ENCODE data around the gene PSMG3.
"Not testable (repeated sequence)": the region's sequence is repeated elsewhere in the genome, so short reads cannot be mapped to it uniquely, and the experiment has no call there.

The PSMG3 gene

GRCh38 chr7:1531263-1531978 lies 38.4 kb downstream of the PSMG3 start:
- DNase-seq, result peak; percentile 47

- DNase-seq, result no peak
These were observed 38.9 kb downstream of the PSMG3 start for GRCh38 chr7:1530946-1531262.

- DNase-seq, result no peak
These were observed 40.3 kb downstream of the PSMG3 start for GRCh38 chr7:1529383-1530116.

GRCh38 chr7:1526271-1526754 lies 43.5 kb downstream of the PSMG3 start:
- no peak for DNase-seq

- DNase-seq, result no peak
These were observed 44.4 kb downstream of the PSMG3 start for GRCh38 chr7:1525409-1525808.

- no peak for DNase-seq
These were observed 46.0 kb downstream of the PSMG3 start for GRCh38 chr7:1523844-1524243.

GRCh38 chr7:1523208-1523607 lies 46.6 kb downstream of the PSMG3 start:
- DNase-seq, result no peak

GRCh38 chr7:1521456-1521855 lies 48.4 kb downstream of the PSMG3 start:
- no peak for DNase-seq

- no peak for DNase-seq
These were observed 49.1 kb downstream of the PSMG3 start for GRCh38 chr7:1520539-1521234.

GRCh38 chr7:1519322-1519922 lies 50.4 kb downstream of the PSMG3 start:
- not testable (repeated sequence) for DNase-seq
